Left renal pelvis (tissue), 4 donors: ENCODE data around the gene PERCC1. TPM values are rescaled to one million over a fixed set of nuclear protein-coding genes. Genes with fewer than 3 reads are reported as not detected.

ENCODE experiments used
- DNase-seq, 4 donors: peaks; one replicate each; pipeline ENCODE4 v3.0.0-alpha.2; 2013; ENCODE audit warnings: low read depth in 4 of 4, low spot score in 3 of 4
- polyA plus RNA-seq, 4 donors: library from polyadenylated mRNA; unstranded; fragments of 120-200 nt; gene quantifications; one replicate each; pipeline ENCODE4 v1.2.1, GENCODE V29; 2013; ENCODE audit not compliant: insufficient read length in 4 of 4

Gene PERCC1
- polyA plus RNA-seq, result under 1 TPM in 1 of 4 donors, not detected in 3; 0.25 TPM

- DNase-seq, result no peak
These were observed at the start of gene PERCC1 for GRCh38 chr16:1430759-1431496. PERCC1 (plus strand) TSS chr16:1431078; CDS start chr16:1432594, 1,516 bp downstream.

- DNase-seq, result no peak
These were observed 49.1 kb upstream of the PERCC1 start for GRCh38 chr16:1381612-1382406.

GRCh38 chr16:1383556-1383955 is 47.3 kb upstream of the PERCC1 start:
- DNase-seq, result no peak

- DNase-seq, result no peak
These were observed 45.6 kb upstream of the PERCC1 start for GRCh38 chr16:1385232-1385631.

- DNase-seq, result no peak
These were observed 43.5 kb upstream of the PERCC1 start for GRCh38 chr16:1387331-1387730.

GRCh38 chr16:1389762-1390161 is 41.1 kb upstream of the PERCC1 start:
- no peak for DNase-seq

- no peak for DNase-seq
These were observed 40.6 kb upstream of the PERCC1 start for GRCh38 chr16:1390239-1390779.

GRCh38 chr16:1392826-1393225 is 38.1 kb upstream of the PERCC1 start:
- DNase-seq, result no peak

- no peak for DNase-seq
These were observed 37.2 kb upstream of the PERCC1 start for GRCh38 chr16:1393613-1394176.

GRCh38 chr16:1394367-1394951 is 36.4 kb upstream of the PERCC1 start:
- no peak for DNase-seq

- no peak for DNase-seq
These were observed 35.3 kb upstream of the PERCC1 start for GRCh38 chr16:1395444-1396031.

- no peak for DNase-seq
These were observed 33.1 kb upstream of the PERCC1 start for GRCh38 chr16:1397779-1398178.

- DNase-seq, result no peak
These were observed 32.5 kb upstream of the PERCC1 start for GRCh38 chr16:1398351-1398750.

GRCh38 chr16:1398826-1399581 is 31.9 kb upstream of the PERCC1 start:
- no peak for DNase-seq

GRCh38 chr16:1401061-1401757 is 29.7 kb upstream of the PERCC1 start:
- no peak for DNase-seq

GRCh38 chr16:1401758-1402154 is 29.1 kb upstream of the PERCC1 start:
- no peak for DNase-seq

GRCh38 chr16:1403036-1403435 is 27.8 kb upstream of the PERCC1 start:
- no peak for DNase-seq

- DNase-seq, result no peak
These were observed 27.1 kb upstream of the PERCC1 start for GRCh38 chr16:1403733-1404132.

GRCh38 chr16:1407753-1408152 is 23.1 kb upstream of the PERCC1 start:
- DNase-seq, result no peak
